Umbilical cord (tissue), 2 donors: ENCODE results near the gene SLC5A12. TPM values are rescaled to one million over a fixed set of nuclear protein-coding genes. Genes with fewer than 3 reads are reported as not detected.

Experiments
- DNase-seq: peaks from one replicate; pipeline ENCODE4 v3.0.0-alpha.2; 2015; ENCODE audit warnings: low spot score
- total RNA-seq: library from RNA; depleted of rRNA; stranded (reverse); fragments of >200 nt; gene quantifications from one replicate; pipeline ENCODE4 v1.2.3, GENCODE V29; 2014; ENCODE audit warnings: low replicate concordance; ENCODE audit not compliant: insufficient read depth

Gene SLC5A12
- total RNA-seq, 1 donor from 2014 or later = 6.7 TPM

DNA sequence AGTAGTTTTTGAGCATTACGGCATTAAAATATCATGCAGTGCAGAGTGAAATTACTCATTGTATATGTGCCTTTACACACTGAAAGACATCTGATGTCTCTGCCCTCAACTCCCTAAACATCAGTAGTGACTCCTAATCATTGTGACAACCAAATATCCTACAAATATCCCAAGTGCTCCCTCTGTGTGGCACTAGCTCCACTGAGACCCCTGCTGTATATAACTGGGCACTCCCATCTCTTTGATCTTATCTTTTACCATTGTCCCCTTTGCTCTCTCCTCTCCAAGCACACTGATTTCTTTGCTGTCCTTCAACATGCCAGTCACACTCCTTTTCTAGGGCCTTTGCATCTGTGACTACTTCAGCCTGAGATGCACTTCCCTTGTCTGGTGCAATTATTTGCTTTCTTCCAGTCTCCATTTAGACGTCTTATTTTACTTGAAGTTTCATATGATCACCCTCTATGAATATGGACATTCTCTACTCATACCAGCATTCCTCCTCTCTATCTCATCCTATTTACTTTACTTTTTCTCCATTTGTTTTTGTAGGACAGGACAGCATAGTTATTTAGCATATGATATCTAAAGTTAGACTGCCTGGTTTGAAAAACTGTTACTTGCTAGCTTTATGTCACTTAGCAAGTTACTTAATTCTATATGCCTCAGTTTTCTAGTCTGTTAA lies 2.4 kb downstream of the SLC5A12 start:
- DNase-seq = no peak

DNA sequence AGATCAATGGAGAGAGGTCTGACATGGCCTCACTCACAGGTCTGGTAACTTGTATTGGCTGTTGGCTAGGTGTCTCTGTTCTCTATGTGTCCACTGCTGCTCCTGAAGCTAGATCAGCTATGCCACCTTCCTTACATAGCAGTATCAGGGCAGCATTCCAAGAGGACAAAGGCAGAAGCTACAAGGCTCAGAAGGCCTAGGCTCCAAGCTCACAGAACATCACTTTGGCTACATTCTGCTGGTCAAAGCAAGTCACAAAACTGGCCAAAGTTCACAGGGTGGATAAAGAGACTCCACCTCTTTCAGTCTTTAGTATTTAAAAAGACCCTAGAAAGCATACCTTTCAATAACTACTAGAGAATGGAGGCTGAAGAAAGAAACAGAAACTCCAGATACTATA lies 4.1 kb downstream of the SLC5A12 start:
- DNase-seq = no peak

DNA sequence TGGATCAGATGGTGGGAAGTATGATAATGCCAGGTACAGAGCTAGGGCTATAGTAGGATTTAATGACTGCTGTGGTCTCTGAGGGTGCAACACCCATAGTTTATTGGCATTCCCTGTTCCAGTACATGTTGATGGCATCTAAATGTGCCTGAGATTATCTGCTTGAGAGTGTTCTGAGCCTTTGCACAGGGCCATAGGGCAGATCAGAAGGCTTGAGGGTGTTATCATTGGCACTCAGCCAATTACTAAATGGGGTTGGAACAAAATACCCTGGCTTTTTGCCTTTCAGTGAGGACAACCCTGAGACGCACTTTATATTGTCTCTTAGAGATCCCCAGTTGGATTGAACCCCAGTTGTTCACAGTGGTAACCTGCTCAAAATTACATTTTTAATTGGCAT lies 6.7 kb downstream of the SLC5A12 start:
- no peak for DNase-seq

DNA sequence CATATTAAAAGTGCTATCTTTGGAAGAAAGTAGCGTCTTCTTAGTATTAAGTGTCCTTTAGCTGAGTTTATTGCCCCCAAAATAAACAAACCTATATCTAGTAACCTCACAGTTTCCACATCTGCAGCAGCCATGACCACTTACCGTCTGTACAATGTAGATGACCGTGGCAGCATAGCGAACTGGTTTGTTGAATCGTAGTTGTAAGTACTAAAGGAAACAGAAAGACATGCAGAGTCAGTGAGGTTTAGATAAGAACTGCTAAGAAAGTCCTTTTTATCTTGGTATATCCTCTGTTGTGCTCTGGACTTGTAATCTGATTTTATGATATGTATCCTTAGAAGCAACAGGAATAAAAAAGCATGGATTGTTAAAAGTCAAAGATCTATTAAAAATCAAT lies 9.4 kb downstream of the SLC5A12 start:
- peak; percentile 82 for DNase-seq

DNA sequence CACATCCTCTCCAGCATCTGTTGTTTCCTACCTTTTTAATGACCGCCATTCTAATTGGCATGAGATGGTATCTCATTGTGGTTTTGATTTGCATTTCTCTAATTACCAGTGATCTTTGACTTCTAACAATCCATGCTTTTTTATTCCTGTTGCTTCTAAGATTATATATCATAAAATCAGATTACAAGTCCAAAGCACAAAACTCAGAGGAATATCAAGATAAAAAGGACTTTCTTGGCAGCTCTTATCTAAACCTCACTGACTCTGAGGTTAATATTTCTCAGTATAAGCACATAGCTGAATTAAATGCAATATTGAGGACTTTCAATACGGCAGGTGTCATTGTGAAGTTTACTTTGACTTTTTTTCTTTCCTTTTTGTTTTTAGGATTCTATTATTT lies 11.4 kb downstream of the SLC5A12 start:
- DNase-seq = no peak

DNA sequence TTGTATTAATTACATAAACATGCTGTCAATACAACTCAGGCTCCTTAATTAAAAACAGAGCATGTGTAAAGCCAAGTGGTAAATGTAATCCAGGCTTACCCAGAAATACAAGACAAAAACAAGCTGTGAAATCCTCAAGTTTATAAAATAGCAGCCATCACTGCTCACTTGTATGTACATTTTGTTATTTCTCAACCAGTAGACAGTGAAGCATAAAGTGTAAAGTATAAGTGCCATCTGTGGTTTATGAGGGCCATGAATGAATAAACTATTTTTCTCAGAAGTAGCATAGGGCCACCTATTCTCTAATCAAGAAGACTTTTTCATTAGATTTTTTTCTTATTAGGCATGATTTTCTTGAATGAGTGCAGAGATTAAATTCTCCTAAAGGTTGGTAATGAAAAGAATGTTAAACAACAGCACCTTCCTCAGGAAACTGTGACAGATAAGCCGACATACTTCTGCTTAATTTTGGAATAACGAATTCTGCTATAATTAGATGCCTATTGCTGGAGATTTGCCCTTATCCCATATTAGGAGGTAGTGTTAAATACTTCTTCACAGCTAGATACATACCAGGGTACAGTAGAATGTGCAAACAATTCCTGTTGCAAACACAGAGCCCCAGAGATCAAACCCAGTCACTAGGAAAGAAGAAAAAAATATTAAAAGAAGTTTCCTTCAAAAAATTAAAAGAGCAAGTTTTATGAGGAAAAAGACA lies 13.0 kb downstream of the SLC5A12 start:
- DNase-seq = no peak

DNA sequence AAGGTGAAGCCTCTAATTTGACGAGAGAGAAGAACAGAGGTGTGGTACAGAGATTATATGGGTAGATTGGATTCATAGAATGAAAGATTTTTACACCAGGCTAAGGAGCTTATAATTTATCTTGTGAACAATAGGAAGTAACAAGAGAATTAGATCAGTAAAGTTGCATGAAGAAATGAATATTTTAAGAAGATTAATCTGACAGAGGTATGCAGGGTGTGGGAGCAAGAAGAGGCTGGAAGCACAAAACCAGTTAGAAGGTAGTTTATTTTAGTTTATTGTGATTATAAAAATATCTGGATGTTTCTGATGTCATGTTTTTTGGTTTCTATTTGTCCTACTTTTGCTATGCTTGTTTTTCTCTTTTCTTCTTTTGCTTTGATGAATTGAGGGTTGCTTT lies 15.7 kb downstream of the SLC5A12 start:
- DNase-seq = no peak

DNA sequence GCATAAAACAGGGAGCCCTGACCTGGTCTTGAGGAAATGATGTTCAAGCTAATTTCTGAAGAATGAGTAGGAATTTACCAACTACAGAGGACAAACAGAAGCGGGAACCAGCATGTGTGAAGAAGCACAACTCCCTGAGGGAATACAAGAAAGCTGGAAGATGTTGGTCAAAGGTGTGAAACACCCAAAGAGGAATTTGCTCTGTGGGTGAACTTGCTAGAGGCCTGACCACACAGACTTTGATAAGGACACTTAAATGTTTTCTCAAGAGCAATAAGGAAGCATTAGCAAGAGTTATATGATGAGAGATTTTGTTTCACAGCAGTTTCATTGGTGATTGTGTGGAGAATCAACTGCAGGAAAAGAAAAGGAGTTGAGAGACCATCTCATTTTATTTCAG lies 17.6 kb downstream of the SLC5A12 start:
- no peak for DNase-seq

DNA sequence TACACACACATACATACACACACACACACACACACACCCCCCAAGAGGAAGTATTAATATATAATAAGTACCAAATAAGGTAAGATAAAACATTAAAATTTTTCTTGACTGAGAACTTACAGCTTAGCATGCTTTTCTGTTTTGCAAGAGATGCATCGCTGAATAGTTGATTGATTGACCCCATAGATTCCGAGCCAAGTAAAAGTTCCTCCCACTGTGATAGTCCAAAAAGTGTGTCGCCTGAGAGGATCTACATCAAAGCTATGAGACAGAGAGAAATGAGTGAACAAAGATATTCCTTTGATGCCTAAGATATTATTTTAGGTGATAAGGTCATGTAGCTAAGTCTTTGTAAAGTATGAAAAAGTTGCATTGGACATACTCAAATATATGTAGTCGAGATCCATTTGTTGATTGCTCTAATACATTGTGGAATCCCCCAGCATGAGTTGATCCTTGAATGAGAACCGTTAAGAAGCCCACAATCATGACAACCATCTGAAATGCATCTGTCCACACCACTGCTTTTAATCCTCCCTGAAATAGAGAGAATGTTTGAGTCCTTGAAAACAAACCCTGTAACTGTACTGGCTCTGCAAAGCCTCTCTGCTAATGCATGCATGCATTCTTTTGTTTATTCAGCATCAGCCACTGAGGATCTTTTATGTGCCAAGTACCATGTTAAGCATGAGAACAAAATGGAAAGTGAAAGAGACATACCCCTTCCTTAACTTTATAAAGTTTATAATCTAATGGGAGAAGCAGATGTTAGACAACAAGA lies 18.3 kb downstream of the SLC5A12 start:
- DNase-seq = peak; percentile 95

DNA sequence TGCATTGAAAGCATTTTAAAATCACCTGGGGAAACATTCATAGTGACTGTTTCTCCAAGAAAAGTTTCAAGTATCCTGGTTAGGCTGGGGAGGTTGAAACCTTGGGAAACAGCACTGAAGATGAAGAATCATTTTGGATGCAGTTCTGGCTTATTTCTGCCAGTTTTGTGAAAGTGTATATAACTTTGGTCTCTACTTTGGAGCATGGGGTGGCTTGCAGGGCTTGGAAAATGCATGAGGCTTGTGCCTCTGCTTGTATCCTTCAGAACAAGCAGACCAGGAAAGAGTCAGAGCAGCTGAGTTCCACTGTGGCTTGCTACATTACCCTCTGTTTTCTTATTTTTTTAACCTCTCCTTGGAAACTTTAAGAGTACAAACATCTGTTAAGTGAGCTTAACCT lies 19.5 kb downstream of the SLC5A12 start:
- peak; percentile 66 for DNase-seq

DNA sequence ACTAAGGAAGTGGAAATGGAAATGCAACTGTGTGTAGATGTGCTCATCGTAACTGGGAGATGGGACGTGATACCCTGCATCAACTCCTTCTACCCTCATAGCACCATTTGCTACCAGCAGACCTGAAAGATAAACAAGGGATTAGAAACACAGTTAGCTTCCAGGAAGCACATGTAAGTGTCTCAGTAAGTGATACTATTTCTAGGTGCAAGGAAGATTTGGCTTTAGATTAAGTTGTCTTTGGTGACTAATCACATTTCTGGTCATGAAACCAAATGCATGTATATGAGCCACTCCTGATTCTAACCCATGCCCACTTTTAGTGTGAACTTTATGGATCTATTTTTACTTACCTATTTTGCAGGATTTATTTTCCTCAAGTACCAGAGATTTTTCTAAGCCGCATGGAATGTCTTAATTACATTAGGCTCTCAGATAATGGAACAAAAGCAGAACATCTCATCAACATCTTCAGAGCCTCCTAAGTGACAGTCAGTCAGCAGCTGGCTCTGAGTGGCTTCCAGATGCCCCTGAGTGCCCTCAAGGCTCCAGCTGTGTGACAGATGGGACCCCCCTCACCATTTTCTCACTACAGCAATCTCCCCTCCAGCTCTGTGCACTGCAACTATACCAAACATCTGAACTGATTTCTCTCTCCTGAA lies 21.2 kb downstream of the SLC5A12 start:
- peak; percentile 22 for DNase-seq

DNA sequence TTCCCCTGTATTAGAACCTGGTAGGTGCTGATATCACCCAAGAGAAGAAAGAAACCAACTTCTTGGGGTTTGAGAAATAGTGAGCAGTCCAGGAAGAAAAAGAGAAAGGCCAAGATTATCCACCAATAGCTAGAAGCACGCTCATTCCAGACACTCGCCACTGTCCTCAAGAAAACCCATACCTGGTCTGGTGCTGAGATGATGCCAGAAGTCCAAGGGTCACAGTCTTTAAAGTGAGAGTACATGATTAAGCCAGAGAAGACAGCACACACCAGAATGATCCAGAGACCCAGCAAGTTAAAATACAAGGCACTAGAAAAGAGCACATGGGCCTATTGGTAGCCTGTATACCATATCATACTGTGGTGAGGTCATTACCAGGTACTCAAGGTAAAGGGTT lies 23.6 kb downstream of the SLC5A12 start:
- DNase-seq = no peak

DNA sequence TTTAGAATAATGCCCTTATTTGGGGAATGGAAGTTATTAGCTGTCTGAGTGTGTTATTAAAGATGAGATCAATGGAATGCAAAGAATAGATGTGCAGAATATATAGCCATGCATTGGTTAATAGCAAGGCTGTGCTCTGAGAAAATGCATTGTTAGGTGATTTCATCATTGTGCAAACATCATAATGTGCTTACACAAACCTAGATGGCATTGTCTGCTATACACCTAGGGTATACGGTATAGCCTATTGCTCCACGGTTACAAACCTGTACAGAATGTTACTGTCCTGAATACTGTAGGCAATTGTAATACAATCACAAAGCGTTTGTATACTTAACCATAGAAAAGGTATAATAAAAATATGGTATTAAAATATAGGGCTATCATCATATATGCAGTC lies 25.5 kb downstream of the SLC5A12 start:
- DNase-seq = no peak

DNA sequence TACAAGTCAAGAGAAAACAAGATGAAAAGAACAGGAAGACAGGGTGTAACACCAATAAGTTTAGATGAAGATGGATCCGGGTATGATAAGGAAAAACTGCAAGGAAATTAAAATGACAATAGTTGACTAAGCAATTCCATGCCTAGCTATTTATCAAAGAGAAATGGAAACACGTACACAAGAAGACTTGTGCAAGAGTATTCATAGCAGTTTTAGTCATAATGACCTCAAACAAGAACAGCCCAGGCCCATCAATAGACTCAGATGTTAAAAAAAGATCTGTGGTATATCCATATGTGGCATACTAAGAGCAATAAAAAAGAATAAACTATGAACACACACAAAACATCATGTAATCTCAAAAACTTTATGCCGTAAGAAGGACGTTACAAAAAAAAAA lies 33.2 kb downstream of the SLC5A12 start:
- DNase-seq = no peak

DNA sequence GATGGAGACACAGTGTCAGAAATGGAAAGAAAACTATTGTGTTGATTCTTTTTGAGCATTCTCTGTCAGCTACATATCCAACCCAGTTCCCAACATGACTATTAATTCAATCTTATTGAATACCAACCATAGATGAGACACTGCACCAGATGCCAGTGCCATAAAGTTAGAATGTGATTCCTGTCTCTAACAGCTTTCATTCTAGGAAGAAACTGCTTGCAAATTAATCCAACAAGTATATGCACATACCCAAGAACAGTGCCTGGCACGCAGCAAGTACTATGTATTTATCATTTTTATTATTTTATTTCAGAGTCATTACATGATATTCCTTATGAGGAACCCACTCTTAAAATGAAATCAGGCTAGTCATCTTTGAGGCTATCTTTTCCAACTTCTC lies 34.5 kb downstream of the SLC5A12 start:
- no peak for DNase-seq

DNA sequence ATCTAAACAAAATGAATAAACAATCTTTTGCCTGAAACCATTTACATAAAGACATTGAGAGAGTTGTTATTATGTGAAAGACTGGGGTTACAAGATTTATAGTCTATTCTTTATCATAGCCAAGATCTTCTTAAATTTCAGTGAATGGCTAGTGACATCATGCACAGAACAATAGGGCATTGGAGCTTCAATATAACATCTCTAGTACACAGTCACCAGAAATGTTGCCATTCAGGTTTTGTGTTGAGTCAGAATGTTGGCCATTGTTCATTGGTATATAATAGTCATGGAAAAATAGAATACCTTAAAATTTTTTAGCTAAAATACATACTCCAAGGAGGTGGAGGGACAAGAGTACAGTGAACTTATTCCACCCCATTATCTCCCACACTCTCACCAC lies 44.3 kb downstream of the SLC5A12 start:
- DNase-seq = no peak

DNA sequence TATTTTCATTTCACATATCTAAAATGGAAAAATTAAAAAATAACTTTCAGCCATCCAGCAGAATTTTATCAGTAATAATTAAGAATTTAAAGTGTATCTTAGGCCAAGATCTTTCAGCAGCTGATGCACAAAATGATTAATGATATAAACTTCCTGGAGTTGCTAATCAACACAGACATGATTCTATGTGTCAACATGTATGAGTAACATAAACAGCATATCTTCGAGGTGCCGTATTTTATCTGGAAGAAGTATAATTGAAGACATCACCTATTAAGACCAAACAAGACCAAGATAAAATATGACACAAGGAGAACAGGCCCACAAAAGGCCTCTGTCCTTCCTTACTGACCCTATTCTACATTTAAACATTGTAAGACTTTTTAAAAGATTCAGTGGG lies 45.2 kb downstream of the SLC5A12 start:
- DNase-seq = no peak

DNA sequence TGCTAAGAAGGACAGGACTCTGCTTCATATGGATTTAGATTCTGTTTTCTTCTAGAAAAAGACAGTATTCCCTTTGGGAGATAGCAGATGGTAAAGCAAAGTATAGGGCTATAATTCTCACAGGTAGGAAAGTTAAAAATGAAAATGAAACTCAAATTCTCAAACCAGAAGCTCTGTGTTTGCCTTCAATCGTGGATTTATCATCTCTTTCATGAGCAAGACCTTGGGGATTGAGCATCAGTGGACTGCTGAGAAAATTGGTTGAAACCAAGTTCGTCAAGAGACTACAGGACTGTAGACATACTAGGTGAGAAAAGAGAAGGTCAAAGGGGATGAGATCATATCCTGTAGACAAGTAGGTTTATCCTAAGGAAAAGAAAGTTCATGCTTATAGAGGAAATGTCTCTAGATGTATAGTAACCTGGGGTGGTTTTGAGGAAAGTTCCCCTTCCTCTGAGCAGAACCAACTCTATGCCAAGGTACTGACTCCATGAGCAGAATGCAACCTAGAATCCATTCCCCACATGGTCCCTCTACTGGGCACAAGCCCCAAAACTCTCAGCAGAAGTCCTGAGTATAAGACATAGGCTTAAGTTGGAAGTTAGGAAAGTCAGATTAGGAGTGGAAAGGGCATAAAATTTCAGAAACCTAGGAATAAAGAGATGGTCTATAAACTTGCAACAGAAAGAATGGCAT lies 46.5 kb downstream of the SLC5A12 start:
- no peak for DNase-seq

DNA sequence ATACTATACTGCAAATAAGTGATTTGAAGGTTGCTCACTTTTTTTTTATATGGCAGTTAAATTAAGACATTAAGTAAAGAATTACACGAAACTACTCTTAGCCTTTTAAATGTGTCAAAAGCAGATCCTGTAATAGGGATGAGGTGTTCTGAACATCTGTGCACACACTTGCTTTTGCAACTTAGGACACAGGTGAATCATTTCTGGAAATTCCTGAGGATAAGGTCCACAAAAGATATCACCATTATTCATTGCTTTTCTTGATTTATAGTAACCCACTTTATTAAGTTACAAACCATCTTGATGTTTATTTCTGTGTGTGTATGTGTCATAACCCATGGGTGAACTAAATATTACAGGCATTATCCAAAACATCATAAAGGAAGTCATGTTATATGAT lies 55.9 kb downstream of the SLC5A12 start:
- DNase-seq = no peak

DNA sequence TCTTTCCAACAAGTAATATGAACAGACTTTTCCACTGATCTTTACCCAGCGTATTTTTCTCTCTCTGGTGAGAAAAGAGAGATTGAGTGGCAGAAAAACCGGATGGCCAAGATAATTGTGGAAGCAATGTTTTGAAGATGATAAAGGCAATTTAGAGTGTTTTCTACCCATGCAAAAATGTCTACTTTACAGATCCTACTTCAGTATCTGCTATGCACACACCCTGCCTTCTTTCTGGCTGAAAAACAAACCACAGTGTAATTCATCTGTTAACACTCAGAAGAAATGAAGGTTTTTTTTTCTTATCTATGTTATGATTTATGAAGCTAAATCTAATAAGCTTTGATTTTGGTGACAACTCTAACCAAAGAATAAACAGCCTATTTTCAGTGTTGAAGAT lies 56.8 kb downstream of the SLC5A12 start:
- DNase-seq = peak; percentile 78

DNA sequence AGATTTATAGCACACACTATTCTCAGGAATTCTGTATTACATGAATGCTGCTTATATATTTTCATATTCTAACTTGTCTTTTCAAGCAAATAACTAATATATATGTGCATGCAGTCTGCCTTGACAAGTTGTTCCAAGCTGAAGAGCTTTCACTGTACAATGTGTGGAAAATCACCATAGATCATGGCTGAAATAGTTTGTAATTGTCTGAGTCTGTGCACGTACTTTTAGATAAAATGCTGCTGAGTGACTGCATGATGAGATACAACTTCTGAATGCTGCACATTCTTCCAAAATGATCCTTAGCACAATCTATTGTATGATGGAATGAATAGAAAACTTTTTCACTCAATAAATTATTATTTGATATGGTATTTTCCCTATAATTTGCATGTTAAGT lies 58.9 kb downstream of the SLC5A12 start:
- DNase-seq = peak; percentile 68

DNA sequence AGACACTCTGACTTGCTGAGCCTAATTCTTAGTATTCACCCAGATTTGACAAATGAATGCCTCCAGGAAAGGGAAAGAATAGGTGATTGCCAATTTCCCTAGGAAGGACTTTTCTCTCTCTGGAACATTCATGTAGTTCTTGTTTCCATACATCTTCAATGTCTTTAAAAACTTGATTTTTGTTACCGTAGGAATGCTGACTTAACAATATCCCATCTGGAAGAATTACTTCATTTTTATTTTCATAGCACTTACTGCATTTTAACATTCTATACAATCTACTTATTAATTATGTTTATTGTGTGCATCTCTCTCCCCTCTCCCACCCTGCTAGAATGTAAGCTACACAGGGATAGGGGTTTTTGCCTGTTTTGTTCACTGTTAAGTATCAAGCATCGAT lies 66.6 kb downstream of the SLC5A12 start:
- DNase-seq = no peak
